ENCODE measurements around the gene HDHD2.

Gene HDHD2

GRCh38 chr18:47146206-47146605, 4.1 kb downstream of the HDHD2 start:
- no peak for DNase-seq (ENCODE audit: low read depth)

GRCh38 chr18:47143899-47144485, 6.3 kb downstream of the HDHD2 start:
- DNase-seq (ENCODE audit: low read depth): no peak

GRCh38 chr18:47143153-47143552, 7.1 kb downstream of the HDHD2 start:
- DNase-seq (ENCODE audit: low read depth): no peak

GRCh38 chr18:47141289-47141688, 9.0 kb downstream of the HDHD2 start:
- DNase-seq (ENCODE audit: low read depth): no peak

- DNase-seq (ENCODE audit: low read depth): no peak
These were observed 29.2 kb downstream of the HDHD2 start for GRCh38 chr18:47121146-47121545.

- no peak for DNase-seq (ENCODE audit: low read depth)
These were observed 29.9 kb downstream of the HDHD2 start for GRCh38 chr18:47120428-47120827.

GRCh38 chr18:47118981-47119380, 31.3 kb downstream of the HDHD2 start:
- no peak for DNase-seq (ENCODE audit: low read depth)

- DNase-seq (ENCODE audit: low read depth): no peak
These were observed 35.1 kb downstream of the HDHD2 start for GRCh38 chr18:47115205-47115604.

- DNase-seq (ENCODE audit: low read depth): no peak
These were observed 36.3 kb downstream of the HDHD2 start for GRCh38 chr18:47113796-47114540.

- no peak for DNase-seq (ENCODE audit: low read depth)
These were observed 39.6 kb downstream of the HDHD2 start for GRCh38 chr18:47110492-47111274.

GRCh38 chr18:47109720-47110119, 40.6 kb downstream of the HDHD2 start:
- DNase-seq (ENCODE audit: low read depth): no peak

- no peak for DNase-seq (ENCODE audit: low read depth)
These were observed 41.3 kb downstream of the HDHD2 start for GRCh38 chr18:47108998-47109405.

GRCh38 chr18:47108373-47108772, 41.9 kb downstream of the HDHD2 start:
- no peak for DNase-seq (ENCODE audit: low read depth)

GRCh38 chr18:47100212-47100831, 50.0 kb downstream of the HDHD2 start:
- DNase-seq (ENCODE audit: low read depth): peak; percentile 44

GRCh38 chr18:47095810-47096209, 54.5 kb downstream of the HDHD2 start:
- no peak for DNase-seq (ENCODE audit: low read depth)

- DNase-seq (ENCODE audit: low read depth): no peak
These were observed 62.6 kb downstream of the HDHD2 start for GRCh38 chr18:47087676-47088075.

GRCh38 chr18:47081578-47081977, 68.7 kb downstream of the HDHD2 start:
- DNase-seq (ENCODE audit: low read depth): no peak

GRCh38 chr18:47080872-47081271, 69.4 kb downstream of the HDHD2 start:
- no peak for DNase-seq (ENCODE audit: low read depth)

GRCh38 chr18:47077111-47077510, 73.2 kb downstream of the HDHD2 start:
- no peak for DNase-seq (ENCODE audit: low read depth)

GRCh38 chr18:47075098-47075883, 75.0 kb downstream of the HDHD2 start:
- DNase-seq (ENCODE audit: low read depth): no peak

GRCh38 chr18:47067648-47068047, 82.7 kb downstream of the HDHD2 start:
- no peak for DNase-seq (ENCODE audit: low read depth)

GRCh38 chr18:47063096-47063495, 87.2 kb downstream of the HDHD2 start:
- no peak for DNase-seq (ENCODE audit: low read depth)
